Natural killer cell treated with Interleukin-12 subunit alpha and Interleukin-12 subunit beta and Interleukin-15 and Interleukin-18, amount 100 ng/mL, for 72 hours (primary cell): ENCODE results near the gene SCAP. TPM values are rescaled to one million over a fixed set of nuclear protein-coding genes. Genes with fewer than 3 reads are reported as not detected.

Experiments used
- ATAC-seq, 2 donors: fragments of 150-1000 bp; cut with Tn5 transposase in 1 of 2; sonication (Bioruptor Pico), chemical (Tn5 transposase) in 1 of 2; 2 replicates each; pipeline ENCODE4 v1.10.0; 2021
- DNase-seq: peaks from one replicate; pipeline ENCODE4 v3.0.0; 2022; ENCODE audit warnings: low spot score
- H3K27ac Mint-ChIP-seq, 2 donors: 1 replicate in 1 of 2; 2 replicates in 1 of 2; pipeline ENCODE4 v1.8.0; 2022; ENCODE audit warnings: mixed read lengths in 2 of 2, mild to moderate bottlenecking in 1 of 2, moderate library complexity in 1 of 2
- H3K27me3 Mint-ChIP-seq, 2 donors: 1 replicate in 1 of 2; 2 replicates in 1 of 2; pipeline ENCODE4 v1.8.0; 2022; ENCODE audit warnings: mixed read lengths in 2 of 2
- H3K36me3 Mint-ChIP-seq: one replicate; pipeline ENCODE4 v1.8.0; 2022; ENCODE audit warnings: mixed read lengths
- H3K4me1 Mint-ChIP-seq, 2 donors: 1 replicate in 1 of 2; 2 replicates in 1 of 2; pipeline ENCODE4 v1.8.0; 2022; ENCODE audit warnings: low read depth in 2 of 2, mixed read lengths in 2 of 2, mild to moderate bottlenecking in 1 of 2
- H3K4me3 Mint-ChIP-seq: one replicate; pipeline ENCODE4 v1.8.0; 2022; ENCODE audit warnings: mixed read lengths
- H3K9me3 Mint-ChIP-seq: 2 replicates; pipeline ENCODE4 v1.8.0; 2022; ENCODE audit warnings: mixed read lengths
- total RNA-seq, 2 donors: library from RNA; stranded (reverse); gene quantifications; one replicate each; pipeline ENCODE4 v1.2.3, GENCODE V29; 2022

The SCAP gene
- total RNA-seq, 2 donors from 2014 or later: 51.1 to 111 TPM

GRCh38 chr3:47399531-47400270 is 76.0 kb downstream of the SCAP start:
- DNase-seq (no peak), ATAC-seq (no peak)
- no peak overlapping the region for H3K4me3 Mint-ChIP-seq
- H3K9me3 Mint-ChIP-seq: no peaks in the 10 kb centered on the region
- peaks cover 8 to 15% of the 10 kb centered on the region in 2 donors for H3K4me1 Mint-ChIP-seq
- no peak overlapping the region for H3K27ac Mint-ChIP-seq
- H3K36me3 Mint-ChIP-seq: no peaks in the 10 kb centered on the region
- no peaks in the 10 kb centered on the region for H3K27me3 Mint-ChIP-seq

GRCh38 chr3:47399016-47399415 is 76.7 kb downstream of the SCAP start:
- H3K36me3 Mint-ChIP-seq: no peaks in the 10 kb centered on the region
- no peak overlapping the region for H3K4me3 Mint-ChIP-seq
- no peak overlapping the region for H3K27ac Mint-ChIP-seq
- no peaks in the 10 kb centered on the region for H3K27me3 Mint-ChIP-seq
- peaks cover 15 to 19% of the 10 kb centered on the region in 2 donors for H3K4me1 Mint-ChIP-seq
- DNase-seq: no peak
- no peak for ATAC-seq
- H3K9me3 Mint-ChIP-seq: no peaks in the 10 kb centered on the region

- no peak overlapping the region for H3K27ac Mint-ChIP-seq
These were observed 77.5 kb downstream of the SCAP start for GRCh38 chr3:47398228-47398627.

GRCh38 chr3:47394881-47395280 is 80.9 kb downstream of the SCAP start:
- Mint-ChIP-seq H3K4me1 (peaks cover 18 to 27% of the 10 kb centered on the region in 2 donors), H3K9me3 (no peaks in the 10 kb centered on the region), H3K4me3 (no peak overlapping the region), H3K27me3 (no peaks in the 10 kb centered on the region), H3K27ac (peak overlapping the region in 1 of 2 donors; percentile 12), H3K36me3 (no peaks in the 10 kb centered on the region)
- no peak for ATAC-seq
- no peak for DNase-seq

More at GRCh38 chr3:47398228-47398627, 77.5 kb downstream of the SCAP start:
- DNase-seq: no peak
- Mint-ChIP-seq H3K36me3 (no peaks in the 10 kb centered on the region), H3K27me3 (no peaks in the 10 kb centered on the region), H3K4me1 (peaks cover 18 to 21% of the 10 kb centered on the region in 2 donors), H3K4me3 (no peak overlapping the region), H3K9me3 (no peaks in the 10 kb centered on the region)
- ATAC-seq: no peak

- H3K36me3 Mint-ChIP-seq: no peaks in the 10 kb centered on the region
- peak overlapping the region in 1 of 2 donors; percentile 33 for H3K27ac Mint-ChIP-seq
- H3K4me1 Mint-ChIP-seq: peaks cover 18 to 25% of the 10 kb centered on the region in 2 donors
- DNase-seq (no peak), ATAC-seq (no peak)
- H3K9me3 Mint-ChIP-seq: no peaks in the 10 kb centered on the region
- no peaks in the 10 kb centered on the region for H3K27me3 Mint-ChIP-seq
- no peak overlapping the region for H3K4me3 Mint-ChIP-seq
These were observed 81.4 kb downstream of the SCAP start for GRCh38 chr3:47394140-47394870.

- no peaks in the 10 kb centered on the region for H3K36me3 Mint-ChIP-seq
- H3K4me1 Mint-ChIP-seq: peaks cover 18 to 28% of the 10 kb centered on the region in 2 donors
- ATAC-seq (no peak), DNase-seq (no peak)
- H3K27me3 Mint-ChIP-seq: no peaks in the 10 kb centered on the region
- H3K9me3 Mint-ChIP-seq: no peaks in the 10 kb centered on the region
- H3K4me3 Mint-ChIP-seq: no peak overlapping the region
- no peak overlapping the region for H3K27ac Mint-ChIP-seq
These were observed 82.8 kb downstream of the SCAP start for GRCh38 chr3:47392933-47393332.

- H3K4me1 Mint-ChIP-seq: peaks cover 32 to 36% of the 10 kb centered on the region in 2 donors
- H3K9me3 Mint-ChIP-seq: no peaks in the 10 kb centered on the region
- no peaks in the 10 kb centered on the region for H3K27me3 Mint-ChIP-seq
- H3K36me3 Mint-ChIP-seq: peaks cover 4% of the 10 kb centered on the region
- no peak overlapping the region for H3K4me3 Mint-ChIP-seq
- ATAC-seq (no peak), DNase-seq (no peak)
- H3K27ac Mint-ChIP-seq: no peak overlapping the region
These were observed 89.9 kb downstream of the SCAP start for GRCh38 chr3:47385796-47386195.

- DNase-seq (no peak), ATAC-seq (no peak)
- Mint-ChIP-seq H3K36me3 (peaks cover 9% of the 10 kb centered on the region), H3K4me3 (no peak overlapping the region), H3K27ac (no peak overlapping the region), H3K27me3 (no peaks in the 10 kb centered on the region), H3K9me3 (no peaks in the 10 kb centered on the region), H3K4me1 (peaks cover 38 to 42% of the 10 kb centered on the region in 2 donors)
These were observed 90.7 kb downstream of the SCAP start for GRCh38 chr3:47385007-47385406.

GRCh38 chr3:47384425-47384824 is 91.3 kb downstream of the SCAP start:
- DNase-seq: no peak
- H3K27me3 Mint-ChIP-seq: no peaks in the 10 kb centered on the region
- ATAC-seq: no peak
- peak overlapping the region in 1 of 2 donors; percentile 18 for H3K27ac Mint-ChIP-seq
- no peaks in the 10 kb centered on the region for H3K9me3 Mint-ChIP-seq
- no peak overlapping the region for H3K4me3 Mint-ChIP-seq
- peaks cover 43 to 46% of the 10 kb centered on the region in 2 donors for H3K4me1 Mint-ChIP-seq
- peaks cover 9% of the 10 kb centered on the region for H3K36me3 Mint-ChIP-seq

GRCh38 chr3:47381317-47382157 is 94.2 kb downstream of the SCAP start:
- Mint-ChIP-seq H3K4me3 (peak overlapping the region; percentile 99), H3K4me1 (peaks cover 38 to 44% of the 10 kb centered on the region in 2 donors), H3K9me3 (no peaks in the 10 kb centered on the region), H3K36me3 (peaks cover 9% of the 10 kb centered on the region), H3K27ac (peak overlapping the region; percentile 98 to 99), H3K27me3 (no peaks in the 10 kb centered on the region)
- ATAC-seq (peak; percentile 88 to 90), DNase-seq (peak; percentile 95)

GRCh38 chr3:47380601-47381316 is 95.0 kb downstream of the SCAP start, which contains the start of gene PTPN23:
PTPN23 (plus strand) TSS chr3:47381021; CDS start chr3:47381097, 76 bp downstream.
- Mint-ChIP-seq H3K4me1 (peaks cover 35 to 41% of the 10 kb centered on the region in 2 donors), H3K27me3 (peaks cover 0 to 1% of the 10 kb centered on the region in 2 donors), H3K9me3 (no peaks in the 10 kb centered on the region), H3K27ac (peak within 1 kb of the TSS; percentile 98 to 99), H3K4me3 (peak within 1 kb of the TSS; percentile 99), H3K36me3 (peaks cover 9% of the 10 kb centered on the region)
- DNase-seq (peak; percentile 99), ATAC-seq (peak; percentile 90 to 92)

- DNase-seq (no peak), ATAC-seq (no peak)
- Mint-ChIP-seq H3K4me1 (peaks cover 32 to 45% of the 10 kb centered on the region in 2 donors), H3K9me3 (no peaks in the 10 kb centered on the region), H3K36me3 (peaks cover 9% of the 10 kb centered on the region), H3K27me3 (peaks cover 0 to 5% of the 10 kb centered on the region in 2 donors), H3K27ac (peak overlapping the region; percentile 98 to 99), H3K4me3 (peak overlapping the region; percentile 99)
These were observed 95.6 kb downstream of the SCAP start for GRCh38 chr3:47380026-47380600.
